ENCODE measurements around the gene RNU1-3.
"Not testable (repeated sequence)": the region's sequence is repeated elsewhere in the genome, so short reads cannot be mapped to it uniquely, and the experiment has no call there.

Gene RNU1-3

GRCh38 chr1:16636551-16637195, 30.1 kb downstream of the RNU1-3 start:
- not testable (repeated sequence) for DNase-seq (ENCODE audit: low spot score)

DNA sequence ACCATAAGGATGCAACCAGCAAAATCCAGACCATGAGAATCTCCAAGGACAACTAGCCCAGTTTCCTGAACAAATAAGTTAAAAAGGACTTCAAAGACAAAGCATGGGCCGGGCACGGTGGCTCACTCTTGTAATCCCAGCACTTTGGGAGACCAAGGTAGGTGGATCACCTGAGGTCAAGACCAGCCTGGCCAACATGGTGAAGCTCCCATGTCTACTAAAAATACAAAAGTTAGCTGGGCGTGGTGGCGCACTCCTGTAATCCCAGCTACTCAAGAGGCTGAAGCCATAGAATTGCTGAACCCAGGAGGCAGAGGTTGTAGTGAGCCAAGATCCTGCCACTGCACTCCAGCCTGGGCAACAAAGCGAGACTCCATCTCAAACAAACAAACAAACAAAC, 30.8 kb downstream of the RNU1-3 start:
- DNase-seq (ENCODE audit: low spot score): not testable (repeated sequence)

- not testable (repeated sequence) for DNase-seq (ENCODE audit: low spot score)
Observed at GRCh38 chr1:16633540-16634282, 33.0 kb downstream of the RNU1-3 start.

- not testable (repeated sequence) for DNase-seq (ENCODE audit: low spot score)
Observed at GRCh38 chr1:16632044-16632850, 34.5 kb downstream of the RNU1-3 start.

GRCh38 chr1:16631248-16632043, 35.3 kb downstream of the RNU1-3 start:
- DNase-seq (ENCODE audit: low spot score): no peak

GRCh38 chr1:16630661-16631247, 36.0 kb downstream of the RNU1-3 start:
- DNase-seq (ENCODE audit: low spot score): no peak

GRCh38 chr1:16629916-16630530, 36.7 kb downstream of the RNU1-3 start:
- not testable (repeated sequence) for DNase-seq (ENCODE audit: low spot score)

GRCh38 chr1:16628361-16629111, 38.2 kb downstream of the RNU1-3 start:
- no peak for DNase-seq (ENCODE audit: low spot score)

GRCh38 chr1:16626409-16626983, 40.3 kb downstream of the RNU1-3 start:
- not testable (repeated sequence) for DNase-seq (ENCODE audit: low spot score)

GRCh38 chr1:16625497-16626408, 41.0 kb downstream of the RNU1-3 start:
- DNase-seq (ENCODE audit: low spot score): no peak

GRCh38 chr1:16623812-16624719, 42.7 kb downstream of the RNU1-3 start:
- DNase-seq (ENCODE audit: low spot score): not testable (repeated sequence)

GRCh38 chr1:16623337-16623736, 43.4 kb downstream of the RNU1-3 start:
- DNase-seq (ENCODE audit: low spot score): not testable (repeated sequence)

DNA sequence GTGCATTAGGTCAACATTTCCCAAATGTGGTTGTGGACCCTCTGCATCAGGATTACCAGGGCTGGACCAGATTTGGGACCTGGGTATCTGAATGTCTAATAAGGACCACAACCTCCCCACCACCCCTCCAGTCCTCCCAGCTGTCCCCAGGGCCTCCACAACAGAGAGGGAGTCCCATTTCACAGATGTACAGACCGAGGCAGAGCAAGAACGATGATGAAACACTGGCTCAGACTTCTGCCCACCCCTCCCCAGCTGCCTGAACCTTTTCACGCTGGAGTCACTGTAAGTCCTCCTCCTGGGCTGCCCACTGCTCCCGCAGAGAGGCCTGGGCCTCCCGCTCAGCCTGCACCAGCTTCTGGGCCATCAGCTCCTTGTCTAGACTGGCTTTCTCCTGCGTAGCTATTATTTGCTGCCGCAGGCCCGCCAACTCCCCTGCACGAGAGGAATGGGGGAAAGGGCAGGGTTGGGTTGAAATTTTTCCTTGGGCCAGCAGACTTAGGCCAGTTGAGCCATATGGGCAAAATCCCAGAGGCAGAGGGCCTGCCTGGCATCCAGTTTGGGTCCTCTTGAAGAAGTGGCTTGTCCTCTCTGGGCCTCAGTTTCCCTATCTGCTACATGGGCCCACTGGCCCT, 45.0 kb downstream of the RNU1-3 start:
- DNase-seq (ENCODE audit: low spot score): not testable (repeated sequence)

DNA sequence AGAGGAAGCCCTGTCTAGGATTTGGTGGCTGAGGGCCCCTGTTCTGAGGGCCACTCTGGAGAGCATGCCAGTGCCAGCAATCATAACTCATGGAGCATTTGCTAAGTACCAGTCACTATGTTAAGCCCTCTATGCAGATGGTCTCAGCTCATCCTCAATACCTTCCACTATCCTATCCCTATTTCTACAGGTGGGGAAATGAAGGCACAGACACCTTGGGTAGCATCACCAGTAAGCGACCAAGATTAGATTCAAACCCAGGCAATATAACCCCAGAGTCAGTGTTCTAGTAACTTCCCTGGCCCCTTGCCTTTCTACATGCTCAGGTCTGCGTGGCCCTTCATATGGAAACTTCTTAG, 45.5 kb downstream of the RNU1-3 start:
- no peak for DNase-seq (ENCODE audit: low spot score)

- DNase-seq (ENCODE audit: low spot score): not testable (repeated sequence)
Observed at GRCh38 chr1:16619803-16620501, 46.8 kb downstream of the RNU1-3 start.

- no peak for DNase-seq (ENCODE audit: low spot score)
Observed at GRCh38 chr1:16618719-16619118, 48.0 kb downstream of the RNU1-3 start.

All from CD4-positive, alpha-beta T cell treated with Interleukin-15 for 4 hours (primary cell).